Neutrophil (primary cell): Measurements from ENCODE around the gene TRHDE.
"Not testable (repeated sequence)": the region's sequence is repeated elsewhere in the genome, so short reads cannot be mapped to it uniquely, and the experiment has no call there.

Source experiments
- H3K27ac ChIP-seq: fragments of 200-600 bp; sonication (generic); 2 replicates; pipeline ENCODE4 v1.5.1; 2016; ENCODE audit warnings: mild to moderate bottlenecking, moderate library complexity
- H3K27me3 ChIP-seq: fragments of 200-600 bp; sonication (generic); 2 replicates; pipeline ENCODE4 v1.6.0; 2016; ENCODE audit warnings: mild to moderate bottlenecking
- H3K36me3 ChIP-seq: fragments of 200-600 bp; sonication (generic); 2 replicates; pipeline ENCODE4 v1.5.1; 2017
- H3K4me1 ChIP-seq, 2 experiments: fragments of 200-600 bp in 1 of 2; sonication (generic) in 1 of 2; 1 replicate in 1 of 2; 2 replicates in 1 of 2; pipeline versions ENCODE4 v1.5.1 to v1.6.1; 2013 to 2016; ENCODE audit warnings: low read depth in 1 of 2, low read length in 1 of 2, mild to moderate bottlenecking in 1 of 2, moderate library complexity in 1 of 2; ENCODE audit not compliant: control insufficient read depth in 1 of 2, insufficient read depth in 1 of 2
- H3K4me3 ChIP-seq, 2 experiments: fragments of 200-600 bp in 1 of 2; sonication (generic) in 1 of 2; 1 replicate in 1 of 2; 2 replicates in 1 of 2; pipeline ENCODE4 v1.5.1; 2013 to 2016; ENCODE audit warnings: low read depth in 1 of 2, low read length in 1 of 2, mild to moderate bottlenecking in 1 of 2, moderate library complexity in 1 of 2
- H3K9me3 ChIP-seq: fragments of 200-600 bp; sonication (generic); 2 replicates; pipeline ENCODE4 v1.5.1; 2016
- CTCF ChIP-seq: fragments of 200-600 bp; sonication (generic); IDR thresholded peaks from 2 replicates; pipeline ENCODE4 v1.5.1; 2016; ENCODE audit warnings: antibody characterized with exemption

Gene TRHDE

GRCh38 chr12:72511498-72511897, 239.3 kb downstream of the TRHDE start:
- Histone ChIP-seq H3K4me1 (no peaks in the 10 kb centered on the region), H3K4me3 (no peak overlapping the region), H3K27ac (no peak overlapping the region), H3K9me3 (peaks cover 7% of the 10 kb centered on the region), H3K36me3 (no peaks in the 10 kb centered on the region), H3K27me3 (no peaks in the 10 kb centered on the region)
- TF ChIP-seq CTCF, result no peak

- Histone ChIP-seq H3K4me1 (no peaks in the 10 kb centered on the region), H3K4me3 (no peak overlapping the region), H3K27ac (no peak overlapping the region), H3K36me3 (no peaks in the 10 kb centered on the region), H3K9me3 (peaks cover 7% of the 10 kb centered on the region), H3K27me3 (no peaks in the 10 kb centered on the region)
- TF ChIP-seq CTCF, result no peak
Observed at GRCh38 chr12:72511906-72512305, 239.7 kb downstream of the TRHDE start.

GRCh38 chr12:72520044-72520678, 248.0 kb downstream of the TRHDE start:
- H3K36me3 ChIP-seq, H3K27me3 ChIP-seq, H3K27ac ChIP-seq, H3K4me1 ChIP-seq, H3K4me3 ChIP-seq, H3K9me3 ChIP-seq: not testable (repeated sequence)

- no peaks in the 10 kb centered on the region for H3K9me3 ChIP-seq
- no peak for TF ChIP-seq CTCF
- H3K36me3 ChIP-seq, result no peaks in the 10 kb centered on the region
- H3K4me3 ChIP-seq, result no peak overlapping the region
- H3K27me3 ChIP-seq, result no peaks in the 10 kb centered on the region
- no peak overlapping the region for H3K27ac ChIP-seq
- H3K4me1 ChIP-seq, result no peaks in the 10 kb centered on the region
Observed at GRCh38 chr12:72521326-72521725, 249.2 kb downstream of the TRHDE start.

- no peaks in the 10 kb centered on the region for H3K27me3 ChIP-seq
- no peaks in the 10 kb centered on the region for H3K36me3 ChIP-seq
- H3K27ac ChIP-seq, result no peak overlapping the region
- no peaks in the 10 kb centered on the region for H3K4me1 ChIP-seq
- TF ChIP-seq CTCF, result no peak
- no peaks in the 10 kb centered on the region for H3K9me3 ChIP-seq
- no peak overlapping the region for H3K4me3 ChIP-seq
Observed at GRCh38 chr12:72522411-72522810, 250.2 kb downstream of the TRHDE start.

GRCh38 chr12:72523754-72524153, 251.6 kb downstream of the TRHDE start:
- Histone ChIP-seq H3K4me1 (no peaks in the 10 kb centered on the region), H3K27ac (no peak overlapping the region), H3K27me3 (no peaks in the 10 kb centered on the region), H3K36me3 (no peaks in the 10 kb centered on the region), H3K9me3 (no peaks in the 10 kb centered on the region), H3K4me3 (no peak overlapping the region)
- TF ChIP-seq CTCF, result no peak
